HG03060 (cell line): Measurements from ENCODE around the gene SNX27.

ENCODE experiments used
- ATAC-seq: cut with Tn5 transposase; IDR thresholded peaks from one replicate; pipeline ENCODE4 v1.9.1; 2021; ENCODE audit warnings: low read depth, moderate number of reproducible peaks; ENCODE audit not compliant: unreplicated experiment

SNX27 gene

GRCh38 chr1:151702936-151703335 lies 91.1 kb downstream of the SNX27 start:
- no peak for ATAC-seq

- no peak for ATAC-seq
Measured at GRCh38 chr1:151703813-151704212, 92.0 kb downstream of the SNX27 start.

GRCh38 chr1:151704246-151704645 lies 92.4 kb downstream of the SNX27 start:
- ATAC-seq = no peak

GRCh38 chr1:151705146-151705545 lies 93.3 kb downstream of the SNX27 start:
- ATAC-seq = no peak

- no peak for ATAC-seq
Measured at GRCh38 chr1:151705753-151706463, 94.1 kb downstream of the SNX27 start.

- no peak for ATAC-seq
Measured at GRCh38 chr1:151706464-151707415, 94.9 kb downstream of the SNX27 start.

- no peak for ATAC-seq
Measured at GRCh38 chr1:151707541-151708065, 95.8 kb downstream of the SNX27 start.

- ATAC-seq = no peak
Measured at GRCh38 chr1:151708891-151709290, 97.0 kb downstream of the SNX27 start.

- no peak for ATAC-seq
Measured at GRCh38 chr1:151710187-151710840, 98.5 kb downstream of the SNX27 start.

- no peak for ATAC-seq
Measured at GRCh38 chr1:151711044-151711800, 99.4 kb downstream of the SNX27 start.

GRCh38 chr1:151711951-151712350 lies 100.1 kb downstream of the SNX27 start:
- ATAC-seq = no peak

- ATAC-seq = no peak
Measured at GRCh38 chr1:151713044-151713443, 101.2 kb downstream of the SNX27 start.

GRCh38 chr1:151713874-151714273 lies 102.0 kb downstream of the SNX27 start:
- no peak for ATAC-seq

GRCh38 chr1:151714820-151715725 lies 103.2 kb downstream of the SNX27 start:
- no peak for ATAC-seq

- ATAC-seq = no peak
Measured at GRCh38 chr1:151715726-151716404, 104.0 kb downstream of the SNX27 start.

- ATAC-seq = no peak
Measured at GRCh38 chr1:151716405-151716762, 104.5 kb downstream of the SNX27 start.

- ATAC-seq = no peak
Measured at GRCh38 chr1:151716771-151717631, 105.2 kb downstream of the SNX27 start, which contains the start of gene CELF3. TSS of gene CELF3 (minus strand) at chr1:151716803. CDS start at chr1:151716020, 783 bp downstream.

- ATAC-seq = no peak
Measured at GRCh38 chr1:151718011-151718431, 106.2 kb downstream of the SNX27 start.
